Measurements from ENCODE around the gene RHCG.

RHCG gene

DNA sequence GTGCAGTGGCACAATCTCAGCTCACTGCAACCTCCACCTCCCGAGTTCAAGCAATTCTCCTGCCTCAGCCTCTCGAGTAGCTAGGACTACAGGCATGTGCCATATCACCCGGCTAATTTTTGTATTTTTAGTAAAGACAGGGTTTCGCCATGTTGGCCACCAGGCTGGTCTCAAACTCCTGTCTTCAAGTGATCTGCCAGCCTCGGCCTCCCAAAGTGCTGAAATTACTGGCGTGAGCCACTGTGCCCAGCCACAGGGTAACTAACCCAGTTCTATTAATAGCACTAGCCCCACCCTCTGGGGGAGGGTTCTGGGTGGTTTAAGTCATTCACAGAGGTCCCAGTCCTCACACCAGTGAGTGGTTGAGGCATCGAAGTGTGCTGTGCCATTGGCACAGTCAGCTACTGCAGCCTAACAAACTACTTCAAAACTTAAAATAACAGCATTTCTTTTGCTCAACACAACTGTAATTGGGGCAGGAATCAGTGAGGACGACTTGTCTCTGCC lies 44.0 kb downstream of the RHCG start:
- no peaks in the 10 kb centered on the region for H3K36me3 Mint-ChIP-seq (ENCODE audit: low read depth)
- no peak overlapping the region for H3K27ac Mint-ChIP-seq
- H3K27me3 Mint-ChIP-seq (ENCODE audit: low read depth): peaks cover 29% of the 10 kb centered on the region
- H3K9me3 Mint-ChIP-seq: peaks cover 6% of the 10 kb centered on the region
- no peaks in the 10 kb centered on the region for H3K4me1 Mint-ChIP-seq (ENCODE audit: low read depth)
- DNase-seq (ENCODE audit: low spot score): no peak
- no peak overlapping the region for H3K4me3 Mint-ChIP-seq

- DNase-seq (ENCODE audit: low spot score): no peak
- no peaks in the 10 kb centered on the region for H3K36me3 Mint-ChIP-seq (ENCODE audit: low read depth)
- H3K27ac Mint-ChIP-seq: no peak overlapping the region
- H3K27me3 Mint-ChIP-seq (ENCODE audit: low read depth): peaks cover 29% of the 10 kb centered on the region
- H3K4me1 Mint-ChIP-seq (ENCODE audit: low read depth): no peaks in the 10 kb centered on the region
- H3K9me3 Mint-ChIP-seq: peaks cover under 1% of the 10 kb centered on the region
- no peak overlapping the region for H3K4me3 Mint-ChIP-seq
Observed at GRCh38 chr15:89451846-89452245, 44.5 kb downstream of the RHCG start.

GRCh38 chr15:89450076-89451006 lies 46.0 kb downstream of the RHCG start:
- Mint-ChIP-seq H3K27me3 (ENCODE audit: low read depth) (peaks cover 29% of the 10 kb centered on the region), H3K4me3 (no peak overlapping the region), H3K9me3 (no peaks in the 10 kb centered on the region), H3K27ac (no peak overlapping the region), H3K36me3 (ENCODE audit: low read depth) (no peaks in the 10 kb centered on the region), H3K4me1 (ENCODE audit: low read depth) (peaks cover 5% of the 10 kb centered on the region)
- no peak for DNase-seq (ENCODE audit: low spot score)

GRCh38 chr15:89448825-89449224 lies 47.6 kb downstream of the RHCG start:
- H3K27me3 Mint-ChIP-seq (ENCODE audit: low read depth): peaks cover 29% of the 10 kb centered on the region
- no peak overlapping the region for H3K27ac Mint-ChIP-seq
- H3K4me3 Mint-ChIP-seq: no peak overlapping the region
- no peak for DNase-seq (ENCODE audit: low spot score)
- no peaks in the 10 kb centered on the region for H3K36me3 Mint-ChIP-seq (ENCODE audit: low read depth)
- H3K4me1 Mint-ChIP-seq (ENCODE audit: low read depth): peaks cover 5% of the 10 kb centered on the region
- no peaks in the 10 kb centered on the region for H3K9me3 Mint-ChIP-seq

GRCh38 chr15:89447676-89448075 lies 48.7 kb downstream of the RHCG start:
- H3K36me3 Mint-ChIP-seq (ENCODE audit: low read depth): no peaks in the 10 kb centered on the region
- H3K27me3 Mint-ChIP-seq (ENCODE audit: low read depth): peaks cover 22% of the 10 kb centered on the region
- no peak for DNase-seq (ENCODE audit: low spot score)
- H3K27ac Mint-ChIP-seq: no peak overlapping the region
- H3K4me3 Mint-ChIP-seq: no peak overlapping the region
- H3K9me3 Mint-ChIP-seq: no peaks in the 10 kb centered on the region
- H3K4me1 Mint-ChIP-seq (ENCODE audit: low read depth): peaks cover 5% of the 10 kb centered on the region

- H3K36me3 Mint-ChIP-seq (ENCODE audit: low read depth): no peaks in the 10 kb centered on the region
- peaks cover 19% of the 10 kb centered on the region for H3K27me3 Mint-ChIP-seq (ENCODE audit: low read depth)
- H3K27ac Mint-ChIP-seq: no peak overlapping the region
- DNase-seq (ENCODE audit: low spot score): peak; percentile 39
- H3K4me3 Mint-ChIP-seq: no peak overlapping the region
- H3K9me3 Mint-ChIP-seq: no peaks in the 10 kb centered on the region
- H3K4me1 Mint-ChIP-seq (ENCODE audit: low read depth): peaks cover 5% of the 10 kb centered on the region
Observed at GRCh38 chr15:89446255-89446891, 50.0 kb downstream of the RHCG start.

GRCh38 chr15:89445518-89445917 lies 50.9 kb downstream of the RHCG start:
- Mint-ChIP-seq H3K36me3 (ENCODE audit: low read depth) (no peaks in the 10 kb centered on the region), H3K9me3 (no peaks in the 10 kb centered on the region), H3K4me1 (ENCODE audit: low read depth) (peaks cover 5% of the 10 kb centered on the region), H3K27me3 (ENCODE audit: low read depth) (peaks cover 15% of the 10 kb centered on the region), H3K4me3 (no peak overlapping the region), H3K27ac (no peak overlapping the region)
- no peak for DNase-seq (ENCODE audit: low spot score)

GRCh38 chr15:89444241-89445225 lies 51.9 kb downstream of the RHCG start:
- Mint-ChIP-seq H3K4me3 (no peak overlapping the region), H3K27ac (no peak overlapping the region), H3K27me3 (ENCODE audit: low read depth) (peaks cover 7% of the 10 kb centered on the region), H3K9me3 (no peaks in the 10 kb centered on the region), H3K4me1 (ENCODE audit: low read depth) (peaks cover 5% of the 10 kb centered on the region), H3K36me3 (ENCODE audit: low read depth) (no peaks in the 10 kb centered on the region)
- DNase-seq (ENCODE audit: low spot score): no peak

- Mint-ChIP-seq H3K9me3 (no peaks in the 10 kb centered on the region), H3K27me3 (ENCODE audit: low read depth) (peaks cover 2% of the 10 kb centered on the region), H3K4me1 (ENCODE audit: low read depth) (peaks cover 5% of the 10 kb centered on the region), H3K27ac (no peak overlapping the region), H3K36me3 (ENCODE audit: low read depth) (no peaks in the 10 kb centered on the region), H3K4me3 (no peak overlapping the region)
- DNase-seq (ENCODE audit: low spot score): no peak
Observed at GRCh38 chr15:89443581-89443980, 52.8 kb downstream of the RHCG start.

GRCh38 chr15:89442671-89443307 lies 53.6 kb downstream of the RHCG start:
- Mint-ChIP-seq H3K27me3 (ENCODE audit: low read depth) (peaks cover 3% of the 10 kb centered on the region), H3K27ac (no peak overlapping the region), H3K36me3 (ENCODE audit: low read depth) (no peaks in the 10 kb centered on the region), H3K4me1 (ENCODE audit: low read depth) (peaks cover 5% of the 10 kb centered on the region), H3K4me3 (no peak overlapping the region), H3K9me3 (no peaks in the 10 kb centered on the region)
- peak; percentile 36 for DNase-seq (ENCODE audit: low spot score)

DNA sequence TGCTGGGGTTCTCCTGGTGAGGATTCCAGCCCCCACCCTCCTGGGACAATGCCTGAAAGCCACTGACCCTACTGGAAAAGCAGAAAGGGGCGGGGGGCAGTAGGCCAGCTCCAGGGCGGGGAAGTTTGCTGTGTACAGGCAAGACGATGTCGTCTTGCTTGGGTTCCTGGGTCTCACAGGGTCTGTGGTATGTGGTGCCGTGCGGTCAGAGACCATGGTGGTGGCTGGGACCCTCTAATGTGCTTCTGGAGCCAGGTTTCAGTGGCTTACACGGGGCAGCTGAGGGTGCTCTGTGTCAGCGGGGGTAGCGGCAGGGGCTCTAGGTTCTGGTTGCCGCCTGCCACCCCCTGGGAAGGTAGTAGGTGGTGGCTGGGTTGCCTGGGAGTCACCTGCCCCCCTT lies 54.2 kb downstream of the RHCG start:
- Mint-ChIP-seq H3K27me3 (ENCODE audit: low read depth) (peaks cover 8% of the 10 kb centered on the region), H3K36me3 (ENCODE audit: low read depth) (no peaks in the 10 kb centered on the region), H3K4me3 (no peak overlapping the region), H3K9me3 (no peaks in the 10 kb centered on the region), H3K4me1 (ENCODE audit: low read depth) (peaks cover 5% of the 10 kb centered on the region), H3K27ac (no peak overlapping the region)
- DNase-seq (ENCODE audit: low spot score): no peak

DNA sequence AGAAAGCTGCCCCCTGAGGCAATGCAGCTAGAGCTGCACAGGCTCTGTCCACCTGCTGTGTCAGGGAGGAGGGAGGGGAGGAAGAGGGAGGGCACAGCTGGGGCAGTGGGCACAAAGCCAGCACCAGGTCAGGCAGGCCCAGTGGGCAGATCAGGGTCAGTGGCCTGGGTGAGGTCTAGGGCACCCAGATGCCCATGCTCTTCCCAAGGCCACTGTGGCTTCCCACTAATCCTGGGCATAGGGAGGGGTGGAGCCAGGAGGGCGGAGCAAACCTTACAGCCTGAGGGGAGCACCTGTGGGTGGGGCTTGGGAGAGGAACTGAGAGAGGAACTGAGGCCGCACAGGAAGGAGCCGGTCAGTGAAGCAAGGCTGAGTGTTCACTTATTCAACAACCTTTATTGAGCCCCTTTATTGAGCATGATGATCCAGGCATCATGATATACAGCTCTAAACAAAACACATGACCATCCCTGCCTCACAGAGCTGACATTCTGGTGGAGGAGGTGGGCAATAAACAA lies 55.0 kb downstream of the RHCG start:
- H3K4me1 Mint-ChIP-seq (ENCODE audit: low read depth): peaks cover 3% of the 10 kb centered on the region
- no peaks in the 10 kb centered on the region for H3K36me3 Mint-ChIP-seq (ENCODE audit: low read depth)
- peaks cover 12% of the 10 kb centered on the region for H3K27me3 Mint-ChIP-seq (ENCODE audit: low read depth)
- DNase-seq (ENCODE audit: low spot score): no peak
- H3K27ac Mint-ChIP-seq: no peak overlapping the region
- H3K4me3 Mint-ChIP-seq: no peak overlapping the region
- no peaks in the 10 kb centered on the region for H3K9me3 Mint-ChIP-seq

DNA sequence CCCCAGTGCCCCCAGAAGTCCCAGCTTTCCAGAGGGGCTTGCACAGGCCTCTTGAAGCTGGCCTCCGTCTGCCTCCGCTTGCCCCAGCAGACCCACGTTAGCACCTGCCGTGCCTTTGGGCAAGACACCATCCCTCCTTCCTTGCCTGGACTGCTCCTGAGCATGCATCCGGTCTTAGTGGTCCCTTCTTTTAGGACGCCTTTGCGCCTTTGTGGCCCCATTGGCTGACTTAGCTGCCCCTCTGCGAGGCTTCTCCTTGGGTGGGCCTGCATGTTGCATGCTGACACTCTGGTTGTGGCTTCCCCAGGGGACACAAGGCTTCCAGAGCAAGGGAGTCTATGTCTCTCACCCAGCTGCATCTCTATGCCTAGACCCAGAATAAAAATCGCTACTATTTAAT lies 56.6 kb downstream of the RHCG start:
- Mint-ChIP-seq H3K9me3 (no peaks in the 10 kb centered on the region), H3K27me3 (ENCODE audit: low read depth) (peaks cover 15% of the 10 kb centered on the region), H3K36me3 (ENCODE audit: low read depth) (no peaks in the 10 kb centered on the region), H3K4me3 (no peak overlapping the region), H3K27ac (no peak overlapping the region), H3K4me1 (ENCODE audit: low read depth) (no peaks in the 10 kb centered on the region)
- no peak for DNase-seq (ENCODE audit: low spot score)
